GM18870 (cell line): ENCODE measurements around the gene ZNF823.
"Not testable (repeated sequence)": the region's sequence is repeated elsewhere in the genome, so short reads cannot be mapped to it uniquely, and the experiment has no call there.

ENCODE experiments used
- ATAC-seq: cut with Tn5 transposase; IDR thresholded peaks from one replicate; pipeline ENCODE4 v1.9.1; 2021; ENCODE audit warnings: moderate library complexity; ENCODE audit not compliant: unreplicated experiment

Gene ZNF823

DNA sequence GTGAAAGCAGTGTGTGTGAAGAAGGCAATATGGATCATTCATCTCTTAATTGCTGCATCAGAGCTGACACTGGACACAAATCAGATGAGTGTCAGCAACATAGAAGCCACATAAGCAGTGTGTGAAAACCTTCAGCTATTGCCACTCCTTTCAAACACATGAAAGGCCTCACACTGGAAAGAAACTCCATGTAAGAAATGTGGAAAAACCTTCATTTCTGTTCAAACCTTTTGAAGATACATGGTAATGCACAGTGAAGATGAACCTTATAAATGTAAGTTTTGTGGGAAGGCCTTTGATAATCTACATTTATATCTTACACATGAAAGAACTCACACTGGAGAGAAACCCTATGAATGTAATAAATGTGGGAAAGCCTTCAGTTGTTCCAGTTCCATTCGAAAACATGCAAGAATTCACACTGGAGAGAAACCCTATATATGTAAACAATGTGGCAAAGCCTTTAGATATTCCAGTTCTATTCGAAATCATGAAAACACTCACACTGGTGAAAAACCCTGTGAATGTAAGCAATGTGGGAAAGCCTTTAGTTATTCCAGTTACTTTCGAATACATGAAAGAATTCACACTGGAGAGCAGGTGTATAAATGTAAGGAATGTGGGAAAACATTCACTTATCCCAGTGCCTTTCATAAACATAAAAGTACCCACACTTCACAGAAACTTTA lies 53.6 kb downstream of the ZNF823 start:
- no peak for ATAC-seq

DNA sequence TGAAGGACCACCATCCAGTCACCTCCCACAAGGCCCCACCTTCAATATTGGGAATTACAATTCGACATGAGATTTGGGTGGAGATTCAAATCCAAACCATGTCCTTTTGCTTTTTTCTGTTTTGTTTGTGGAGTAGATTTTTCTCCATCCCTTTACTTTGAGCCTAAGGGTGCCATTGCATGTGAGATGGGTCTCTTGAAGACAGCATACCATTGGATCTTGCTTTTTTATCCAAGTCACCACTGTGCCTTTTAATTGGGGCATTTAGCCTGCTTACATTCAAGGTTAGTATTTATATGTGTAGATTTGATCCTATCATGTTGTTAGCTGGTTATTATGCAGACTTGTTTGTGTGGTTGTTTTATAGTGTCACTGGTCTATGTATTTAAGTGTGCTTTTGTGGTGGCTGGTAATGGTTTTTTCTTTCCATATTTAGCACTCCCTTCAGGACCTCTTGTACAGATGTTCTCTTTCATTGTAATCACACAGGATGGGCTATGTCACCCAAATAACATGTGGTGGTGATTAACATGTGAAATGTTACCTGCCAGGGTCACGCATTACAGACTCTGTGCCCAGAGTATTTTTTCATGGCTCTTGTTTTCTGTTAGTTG lies 58.0 kb downstream of the ZNF823 start:
- no peak for ATAC-seq

DNA sequence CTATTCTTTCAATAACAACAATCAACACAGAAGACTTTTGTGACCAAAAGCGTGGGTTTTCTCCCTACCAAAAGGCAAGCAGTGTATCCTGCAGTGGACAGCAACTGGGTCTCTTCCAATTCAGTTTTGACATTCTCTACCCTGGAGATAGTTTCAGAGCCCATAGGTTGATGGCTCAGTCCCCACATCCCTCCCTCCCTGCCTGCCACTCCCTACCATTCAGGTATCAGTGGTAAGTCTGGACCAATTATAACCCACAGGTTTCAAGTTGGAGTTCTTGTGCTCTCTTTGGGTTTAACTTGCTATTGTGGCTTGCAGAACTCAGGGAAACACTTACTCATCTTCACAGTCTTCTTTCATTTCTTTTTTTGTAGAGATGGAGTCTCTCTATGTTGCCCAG lies 60.2 kb downstream of the ZNF823 start:
- no peak for ATAC-seq

DNA sequence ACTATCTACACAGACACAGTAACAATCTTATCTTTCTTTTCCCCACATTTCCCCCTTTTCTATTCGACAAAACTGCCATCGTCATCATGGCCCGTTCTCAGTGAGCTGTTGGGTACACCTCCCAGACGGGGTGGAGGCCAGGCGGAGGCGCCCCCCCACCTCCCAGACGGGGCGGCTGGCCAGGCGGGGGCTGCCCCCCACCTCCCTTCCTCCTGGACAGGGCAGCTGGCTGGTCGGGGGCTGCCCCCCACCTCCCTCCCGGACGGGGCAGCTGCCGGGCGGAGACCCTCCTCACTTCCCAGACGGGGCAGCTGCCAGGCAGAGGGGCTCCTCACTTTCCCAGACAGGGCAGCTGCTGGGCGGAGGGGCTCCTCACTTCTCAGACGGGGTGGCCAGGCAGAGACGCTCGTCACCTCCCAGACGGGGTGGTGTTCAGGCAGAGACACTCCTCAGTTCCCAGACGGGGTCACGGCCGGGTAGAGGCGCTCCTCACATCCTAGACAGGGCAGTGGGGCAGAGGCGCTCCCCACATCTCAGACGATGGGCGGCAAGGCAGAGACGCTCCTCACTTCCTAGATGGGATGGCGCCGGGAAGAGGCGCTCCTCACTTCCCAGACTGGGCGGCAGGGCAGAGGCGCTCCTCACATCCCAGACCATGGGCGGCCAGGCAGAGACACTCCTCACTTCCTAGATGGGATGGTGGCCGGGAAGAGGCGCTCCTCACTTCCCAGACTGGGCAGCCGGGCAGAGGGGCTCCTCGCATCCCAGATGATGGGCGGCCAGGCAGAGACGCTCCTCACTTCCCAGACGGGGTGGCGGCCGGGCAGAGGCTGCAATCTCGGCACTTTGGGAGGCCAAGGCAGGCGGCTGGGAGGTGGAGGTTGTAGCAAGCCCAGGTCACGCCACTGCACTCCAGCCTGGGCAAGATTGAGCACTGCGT lies 61.8 kb downstream of the ZNF823 start:
- ATAC-seq = not testable (repeated sequence)

DNA sequence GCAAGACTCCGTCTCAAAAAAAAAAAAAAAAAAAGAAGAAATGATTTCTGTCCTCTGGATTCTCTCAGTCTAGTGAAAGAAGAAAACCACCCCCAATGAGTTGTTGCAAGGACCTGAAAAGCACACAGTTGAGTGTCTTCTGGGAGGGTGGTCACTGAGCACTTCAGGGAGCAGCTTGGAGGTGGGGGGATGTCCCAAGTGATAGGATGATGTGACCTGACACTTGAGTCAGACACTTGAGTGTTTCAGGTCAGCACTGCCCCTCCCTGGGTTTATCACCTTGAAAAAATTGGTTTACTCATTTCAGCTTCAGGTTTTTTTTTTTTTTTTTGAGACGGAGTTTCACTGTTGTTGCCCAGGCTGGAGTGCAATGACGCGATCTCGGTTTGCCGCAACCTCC lies 63.2 kb downstream of the ZNF823 start:
- no peak for ATAC-seq

DNA sequence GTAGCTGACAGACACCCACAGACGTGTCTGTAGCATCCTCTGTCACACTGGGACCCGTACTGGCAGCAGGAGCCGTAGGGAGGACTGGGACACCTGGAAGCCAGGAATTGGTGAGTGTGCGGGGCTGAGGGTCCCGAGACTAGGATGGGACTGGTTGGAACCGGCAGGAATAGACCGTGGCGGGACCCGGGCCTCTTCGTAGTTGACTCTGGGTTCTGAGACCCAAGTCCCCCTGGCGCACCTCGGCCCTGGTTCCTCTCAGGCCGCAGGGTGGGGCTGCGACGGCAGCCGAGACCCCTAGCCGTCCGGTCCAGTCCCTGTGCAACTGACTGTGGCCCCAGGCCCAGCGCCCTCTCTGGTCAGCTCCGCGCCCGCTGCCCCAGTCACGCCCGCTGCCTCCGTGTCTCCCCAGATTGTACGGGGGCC lies 64.7 kb downstream of the ZNF823 start:
- ATAC-seq = no peak

DNA sequence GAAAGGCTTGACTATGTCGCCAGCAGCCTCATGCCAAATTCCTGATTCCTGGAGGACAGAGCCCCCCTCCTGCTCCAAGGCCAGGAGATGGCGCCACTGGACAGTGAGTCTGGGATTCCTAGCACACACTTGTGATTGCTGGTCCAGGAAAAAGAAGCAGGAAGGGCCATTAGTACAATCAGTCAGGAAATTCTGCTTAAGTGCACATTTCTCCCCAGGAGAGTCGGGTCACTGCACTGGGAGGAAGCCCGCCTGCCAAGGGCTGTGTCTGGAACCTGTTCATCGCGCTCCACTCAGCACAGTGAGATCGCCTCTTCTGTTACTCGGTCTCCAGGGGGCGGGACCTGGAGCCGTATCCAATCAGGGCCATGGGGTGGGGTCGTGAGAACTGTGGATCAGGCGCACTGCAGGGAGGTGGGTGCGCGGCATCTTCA lies 65.1 kb downstream of the ZNF823 start:
- ATAC-seq = no peak
